GM12801 (cell line): ENCODE data around the gene TSPAN9.

Experiments used
- CTCF ChIP-seq: IDR thresholded peaks from one replicate; pipeline ENCODE4 v1.5.1; 2011; ENCODE audit warnings: control low read depth; ENCODE audit not compliant: insufficient read length; ENCODE audit errors: extremely low read depth

TSPAN9 gene

GRCh38 chr12:3105690-3106479, 28.7 kb downstream of the TSPAN9 start:
- no peak for TF ChIP-seq CTCF

- TF ChIP-seq CTCF, result no peak
Measured at GRCh38 chr12:3106579-3106978, 29.4 kb downstream of the TSPAN9 start.

- no peak for TF ChIP-seq CTCF
Measured at GRCh38 chr12:3107071-3107583, 29.9 kb downstream of the TSPAN9 start.

- TF ChIP-seq CTCF, result no peak
Measured at GRCh38 chr12:3107954-3108353, 30.8 kb downstream of the TSPAN9 start.

- TF ChIP-seq CTCF, result no peak
Measured at GRCh38 chr12:3110578-3110977, 33.4 kb downstream of the TSPAN9 start.

GRCh38 chr12:3113671-3114325, 36.6 kb downstream of the TSPAN9 start:
- no peak for TF ChIP-seq CTCF

- no peak for TF ChIP-seq CTCF
Measured at GRCh38 chr12:3114671-3115070, 37.5 kb downstream of the TSPAN9 start.
